ENCODE measurements around the gene HTR4.

DNA sequence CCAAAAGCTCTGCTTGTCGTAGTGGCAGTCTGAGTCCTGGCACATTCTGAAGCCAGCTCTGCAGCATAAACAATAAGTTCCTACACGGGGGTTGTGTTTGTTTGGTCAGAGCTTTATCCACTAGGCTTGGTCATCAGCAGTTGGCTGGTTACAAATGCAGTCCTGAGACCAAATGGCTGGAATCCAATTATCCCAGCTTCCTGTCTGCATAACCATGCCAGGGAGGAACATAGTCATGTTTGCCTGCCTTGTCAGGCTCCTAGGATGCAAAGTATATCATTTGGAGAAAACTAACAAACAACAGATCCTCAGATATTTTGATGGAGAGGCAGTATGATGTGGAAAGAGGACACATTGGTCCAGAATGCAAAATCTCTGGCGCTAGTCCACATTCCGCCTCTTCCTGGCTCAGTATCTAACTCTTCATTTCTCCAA lies 184.8 kb downstream of the HTR4 start:
- TF ChIP-seq, protein P1, sequence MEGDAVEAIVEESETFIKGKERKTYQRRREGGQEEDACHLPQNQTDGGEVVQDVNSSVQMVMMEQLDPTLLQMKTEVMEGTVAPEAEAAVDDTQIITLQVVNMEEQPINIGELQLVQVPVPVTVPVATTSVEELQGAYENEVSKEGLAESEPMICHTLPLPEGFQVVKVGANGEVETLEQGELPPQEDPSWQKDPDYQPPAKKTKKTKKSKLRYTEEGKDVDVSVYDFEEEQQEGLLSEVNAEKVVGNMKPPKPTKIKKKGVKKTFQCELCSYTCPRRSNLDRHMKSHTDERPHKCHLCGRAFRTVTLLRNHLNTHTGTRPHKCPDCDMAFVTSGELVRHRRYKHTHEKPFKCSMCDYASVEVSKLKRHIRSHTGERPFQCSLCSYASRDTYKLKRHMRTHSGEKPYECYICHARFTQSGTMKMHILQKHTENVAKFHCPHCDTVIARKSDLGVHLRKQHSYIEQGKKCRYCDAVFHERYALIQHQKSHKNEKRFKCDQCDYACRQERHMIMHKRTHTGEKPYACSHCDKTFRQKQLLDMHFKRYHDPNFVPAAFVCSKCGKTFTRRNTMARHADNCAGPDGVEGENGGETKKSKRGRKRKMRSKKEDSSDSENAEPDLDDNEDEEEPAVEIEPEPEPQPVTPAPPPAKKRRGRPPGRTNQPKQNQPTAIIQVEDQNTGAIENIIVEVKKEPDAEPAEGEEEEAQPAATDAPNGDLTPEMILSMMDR (IDR thresholded peaks at IDR 0.05) = no peak
- no peak for TF ChIP-seq POLR2A (IDR thresholded peaks at IDR 0.05)

Data from lower leg skin (tissue), 3 donors.